HG03175 (cell line): ENCODE data around the gene ARHGEF17.
A peak's percentile ranks its signal among the peaks of the same experiment; 100 is the strongest.

Experiments
- ATAC-seq: cut with Tn5 transposase; IDR thresholded peaks from one replicate; pipeline ENCODE4 v1.9.1; 2021; ENCODE audit warnings: mild to moderate bottlenecking, moderate library complexity; ENCODE audit not compliant: unreplicated experiment

The ARHGEF17 gene

DNA sequence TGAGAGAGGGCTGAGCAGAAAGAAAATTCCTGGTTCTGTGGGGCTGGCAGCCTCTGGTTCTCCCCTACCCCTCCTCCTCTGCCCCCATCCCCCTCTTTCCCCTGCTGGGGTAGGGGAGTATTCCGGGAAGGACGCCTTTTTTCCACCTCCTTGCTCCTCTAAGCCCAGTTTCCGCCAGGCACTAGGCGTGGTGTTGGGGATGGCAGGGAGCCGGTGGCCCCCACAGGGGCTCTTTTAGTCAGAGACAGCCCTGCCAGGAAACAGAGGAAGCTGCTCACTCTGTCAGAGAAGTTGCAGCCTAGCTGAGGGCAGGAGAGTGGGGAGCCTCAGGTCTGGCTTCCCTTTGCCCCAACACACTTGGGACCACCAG is 15.6 kb upstream of the ARHGEF17 start:
- no peak for ATAC-seq

DNA sequence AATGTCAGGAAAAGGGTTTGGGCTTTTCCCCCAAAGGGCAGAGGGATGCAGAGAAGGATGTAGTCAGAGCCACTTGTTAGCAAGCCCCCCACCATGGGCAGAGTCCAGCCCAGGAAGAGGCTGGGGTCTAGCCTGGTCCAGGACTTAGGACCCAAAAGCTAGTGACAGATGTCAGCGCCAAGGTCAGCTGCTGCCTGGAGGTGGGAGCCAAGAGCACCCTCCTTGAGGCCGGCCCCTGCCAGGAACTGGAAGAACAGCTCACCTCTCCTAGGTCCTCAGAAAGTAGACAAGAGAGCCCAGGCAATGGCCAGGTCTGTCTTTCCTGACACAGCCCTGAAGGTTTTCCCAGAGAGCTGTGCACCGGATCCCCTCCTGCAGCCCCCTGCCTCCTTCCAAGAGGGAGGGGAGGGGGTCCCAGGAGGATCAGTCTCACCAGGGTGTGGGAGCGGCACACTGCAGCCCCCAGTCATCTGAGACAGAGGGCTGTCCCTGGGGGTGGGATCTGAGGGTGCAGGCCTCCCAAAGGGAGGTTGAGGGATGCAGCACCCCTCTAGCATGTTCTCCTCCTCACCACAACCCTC is 14.6 kb upstream of the ARHGEF17 start:
- ATAC-seq, result no peak

GRCh38 chr11:73294604-73295003 is 13.5 kb upstream of the ARHGEF17 start:
- ATAC-seq, result no peak

DNA sequence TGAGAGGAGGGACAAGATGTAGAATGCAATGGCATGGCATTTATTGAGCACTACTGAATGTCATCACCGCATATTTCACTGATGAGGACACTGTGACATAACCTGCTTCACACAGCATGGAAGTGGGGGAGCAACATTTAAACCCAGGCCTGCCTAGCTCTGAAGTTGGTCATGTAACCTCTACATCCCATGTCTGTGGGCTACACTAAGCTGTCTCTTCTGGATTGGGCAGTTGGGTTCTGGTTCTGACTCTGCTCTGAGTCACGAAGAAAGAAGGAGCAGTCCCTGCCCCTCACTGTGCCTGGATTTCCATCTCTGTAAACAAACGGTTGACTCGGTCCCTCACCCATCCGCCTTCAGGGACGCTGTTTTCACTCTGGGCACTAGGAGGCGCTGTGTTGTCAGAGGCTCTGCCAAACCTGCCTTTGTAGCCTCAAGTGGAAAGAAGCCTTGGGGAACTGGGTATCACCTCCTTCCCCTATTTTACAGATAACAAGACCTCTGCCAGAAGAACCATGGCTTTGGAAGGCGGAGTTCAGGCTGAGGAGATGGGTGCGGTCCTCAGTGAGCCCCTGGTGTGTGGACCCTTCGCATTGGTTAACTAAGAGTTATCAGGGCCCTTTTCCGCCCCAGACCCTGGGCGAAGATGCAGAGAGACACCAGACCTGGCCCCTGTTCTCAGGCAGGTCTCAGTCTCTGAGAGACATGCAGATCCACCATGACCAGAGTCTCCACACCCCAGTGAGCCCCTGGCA is 12.7 kb upstream of the ARHGEF17 start:
- ATAC-seq, result no peak

DNA sequence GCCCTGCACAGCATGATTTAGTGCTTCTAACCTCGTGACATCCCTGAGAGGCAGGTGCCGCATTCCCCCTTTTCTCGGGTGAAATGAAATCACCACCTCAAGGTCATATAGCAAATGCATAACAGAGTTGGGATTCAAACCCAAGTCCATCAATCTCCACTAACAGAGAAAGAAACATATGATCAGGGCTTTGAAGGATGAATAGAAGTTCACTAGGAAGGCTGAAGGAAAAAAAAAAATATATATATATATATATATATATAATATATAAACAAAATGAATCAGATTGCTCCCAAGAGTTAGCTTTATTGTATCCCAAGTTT is 12.1 kb upstream of the ARHGEF17 start:
- ATAC-seq, result no peak

DNA sequence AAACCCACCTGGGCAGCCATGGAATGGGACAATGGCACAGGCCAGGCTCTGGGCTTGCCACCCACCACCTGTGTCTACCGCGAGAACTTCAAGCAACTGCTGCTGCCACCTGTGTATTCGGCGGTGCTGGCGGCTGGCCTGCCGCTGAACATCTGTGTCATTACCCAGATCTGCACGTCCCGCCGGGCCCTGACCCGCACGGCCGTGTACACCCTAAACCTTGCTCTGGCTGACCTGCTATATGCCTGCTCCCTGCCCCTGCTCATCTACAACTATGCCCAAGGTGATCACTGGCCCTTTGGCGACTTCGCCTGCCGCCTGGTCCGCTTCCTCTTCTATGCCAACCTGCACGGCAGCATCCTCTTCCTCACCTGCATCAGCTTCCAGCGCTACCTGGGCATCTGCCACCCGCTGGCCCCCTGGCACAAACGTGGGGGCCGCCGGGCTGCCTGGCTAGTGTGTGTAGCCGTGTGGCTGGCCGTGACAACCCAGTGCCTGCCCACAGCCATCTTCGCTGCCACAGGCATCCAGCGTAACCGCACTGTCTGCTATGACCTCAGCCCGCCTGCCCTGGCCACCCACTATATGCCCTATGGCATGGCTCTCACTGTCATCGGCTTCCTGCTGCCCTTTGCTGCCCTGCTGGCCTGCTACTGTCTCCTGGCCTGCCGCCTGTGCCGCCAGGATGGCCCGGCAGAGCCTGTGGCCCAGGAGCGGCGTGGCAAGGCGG is 11.4 kb upstream of the ARHGEF17 start:
- no peak for ATAC-seq

- no peak for ATAC-seq
Measured at GRCh38 chr11:73297231-73297590, 10.9 kb upstream of the ARHGEF17 start.

- ATAC-seq, result no peak
Measured at GRCh38 chr11:73297702-73298101, 10.4 kb upstream of the ARHGEF17 start.

DNA sequence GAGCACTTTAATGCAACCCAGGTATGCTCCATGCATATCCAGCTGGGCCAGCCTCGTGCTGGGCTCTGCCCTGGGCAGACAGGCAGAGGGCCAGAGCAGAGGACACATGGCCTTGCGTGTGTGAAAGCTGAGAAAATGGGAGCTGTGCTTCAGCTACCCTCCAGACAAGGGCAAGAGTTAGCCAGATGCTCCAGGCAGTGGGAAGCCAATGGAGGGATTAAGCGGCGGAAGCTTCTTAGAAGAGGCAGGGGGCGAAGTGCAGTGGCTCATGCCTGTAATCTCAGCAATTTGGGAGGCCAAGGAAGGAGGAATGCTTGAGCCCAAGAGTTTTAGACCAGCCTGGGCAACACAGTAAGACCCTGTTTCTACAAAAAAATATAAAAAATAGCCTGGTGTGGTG is 9.8 kb upstream of the ARHGEF17 start:
- ATAC-seq, result no peak

DNA sequence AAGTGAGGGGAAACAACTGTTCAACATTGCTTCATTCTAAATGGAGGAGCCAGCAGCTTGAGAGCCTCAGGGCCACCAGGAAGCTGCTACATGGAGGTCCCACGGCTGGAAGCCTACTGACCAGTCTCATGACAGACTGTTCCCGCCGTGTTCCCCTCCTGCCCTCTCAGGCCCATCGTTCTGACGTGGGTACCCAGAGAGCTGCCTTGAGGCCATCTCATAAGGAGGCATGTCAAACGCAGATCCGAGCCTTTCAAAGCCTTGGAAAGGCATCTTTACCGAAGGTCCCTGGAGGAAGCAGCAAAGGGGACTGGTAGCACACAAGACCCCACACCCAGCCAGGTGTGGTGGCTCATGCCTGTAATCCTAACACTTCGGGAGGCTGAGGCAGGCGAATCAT is 8.3 kb upstream of the ARHGEF17 start:
- ATAC-seq, result no peak

DNA sequence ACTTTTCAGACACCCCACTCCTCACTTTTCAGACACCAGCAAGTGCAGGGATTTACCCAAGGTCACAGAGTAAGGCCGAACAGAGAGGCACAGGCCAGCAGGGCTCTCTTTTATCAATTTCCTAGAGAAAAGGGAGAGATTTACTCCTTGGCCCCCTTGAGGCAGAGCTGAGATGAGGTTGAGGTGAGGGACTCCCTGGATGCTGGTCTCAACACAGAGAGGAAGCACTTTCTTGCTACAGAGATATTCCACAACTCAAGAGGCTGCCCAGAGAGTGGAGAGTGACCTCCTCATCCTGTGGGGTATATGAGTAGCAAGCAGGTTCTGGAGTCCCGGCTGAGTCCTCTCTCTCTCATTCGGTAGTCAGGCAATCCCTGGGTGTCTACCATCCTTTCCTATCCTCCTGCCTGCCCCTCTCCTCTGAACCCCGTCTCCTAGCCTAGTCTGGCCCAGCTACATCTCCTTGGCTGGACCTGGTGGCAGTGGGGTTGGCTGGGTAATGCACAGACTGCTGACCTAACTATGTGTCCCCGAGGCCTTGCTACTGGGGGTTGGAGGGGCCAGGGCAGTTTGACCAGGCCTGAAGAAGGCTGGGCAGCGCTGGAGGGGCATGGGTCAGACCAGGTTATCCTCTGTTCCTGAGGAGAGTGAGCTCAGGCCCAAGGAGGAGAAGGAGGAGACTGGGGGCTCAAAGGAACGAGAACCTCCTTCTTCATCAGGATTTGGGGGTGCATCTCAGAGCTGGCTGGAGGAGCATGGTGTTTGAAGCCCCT is 1.8 kb upstream of the ARHGEF17 start:
- ATAC-seq, result no peak

- no peak for ATAC-seq
Measured at GRCh38 chr11:73306977-73307322, 1.1 kb upstream of the ARHGEF17 start.

DNA sequence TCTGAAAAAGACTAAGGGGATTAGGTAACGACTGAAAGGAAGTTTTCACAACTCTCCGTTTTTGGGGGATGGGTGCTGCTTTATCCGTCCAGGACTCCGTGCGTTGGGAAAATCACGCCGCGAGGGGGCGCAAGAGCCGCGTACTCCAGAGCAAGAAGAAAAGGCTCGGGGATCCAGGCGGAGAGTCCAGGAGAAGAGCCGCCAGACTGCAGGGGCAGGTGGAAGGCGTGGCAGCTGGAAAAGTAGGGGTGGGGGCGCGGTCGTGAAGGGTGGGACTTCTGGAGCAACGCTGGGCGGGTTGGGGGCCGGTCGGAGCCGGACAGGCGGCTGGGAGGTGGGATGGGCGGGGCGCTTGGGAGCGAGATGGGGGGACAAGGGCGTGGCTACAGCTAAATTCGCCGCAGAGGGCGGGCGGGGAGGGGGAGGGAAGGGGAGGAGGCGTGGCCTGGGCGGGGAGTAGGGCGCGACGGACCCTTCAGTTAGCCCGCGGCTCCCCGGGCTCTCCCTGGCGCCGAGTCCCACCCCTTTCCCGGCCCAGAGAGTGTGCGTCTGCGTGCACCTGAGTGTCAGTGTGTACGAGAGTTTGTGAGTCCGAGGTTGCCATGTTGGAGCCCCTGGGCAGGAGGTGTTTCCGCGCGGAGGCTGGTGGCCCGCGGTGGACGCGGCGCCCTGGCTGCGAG is 613 bp upstream of the ARHGEF17 start:
- peak; percentile 71 for ATAC-seq

GRCh38 chr11:73308961-73309919 is 1.2 kb downstream of the ARHGEF17 start:
- ATAC-seq, result no peak

- ATAC-seq, result no peak
Measured at GRCh38 chr11:73310076-73310475, 2.0 kb downstream of the ARHGEF17 start.

DNA sequence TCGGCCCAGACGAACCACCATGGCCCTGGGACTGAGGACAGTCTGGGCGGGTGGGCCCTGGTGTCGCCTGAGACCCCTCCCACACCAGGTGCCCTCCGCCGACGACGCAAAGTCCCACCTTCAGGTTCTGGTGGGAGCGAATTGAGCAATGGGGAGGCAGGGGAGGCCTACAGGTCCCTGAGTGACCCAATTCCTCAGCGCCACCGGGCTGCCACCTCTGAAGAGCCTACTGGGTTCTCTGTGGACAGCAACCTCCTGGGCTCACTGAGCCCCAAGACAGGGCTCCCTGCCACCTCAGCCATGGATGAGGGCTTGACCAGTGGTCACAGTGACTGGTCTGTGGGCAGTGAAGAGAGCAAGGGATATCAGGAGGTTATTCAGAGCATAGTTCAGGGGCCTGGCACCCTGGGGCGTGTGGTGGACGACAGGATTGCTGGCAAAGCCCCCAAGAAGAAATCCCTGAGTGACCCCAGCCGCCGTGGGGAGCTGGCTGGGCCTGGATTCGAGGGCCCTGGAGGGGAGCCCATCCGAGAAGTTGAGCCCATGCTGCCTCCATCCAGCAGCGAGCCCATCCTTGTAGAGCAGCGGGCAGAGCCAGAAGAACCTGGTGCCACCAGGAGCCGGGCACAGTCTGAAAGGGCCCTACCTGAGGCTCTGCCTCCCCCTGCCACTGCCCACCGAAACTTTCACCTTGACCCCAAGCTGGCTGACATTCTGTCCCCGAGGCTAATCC is 2.8 kb downstream of the ARHGEF17 start:
- ATAC-seq, result no peak

GRCh38 chr11:73311394-73311869 is 3.4 kb downstream of the ARHGEF17 start:
- ATAC-seq, result no peak

GRCh38 chr11:73312036-73312435 is 4.0 kb downstream of the ARHGEF17 start:
- ATAC-seq, result no peak

GRCh38 chr11:73312851-73313327 is 4.8 kb downstream of the ARHGEF17 start:
- ATAC-seq, result no peak
